Measurements from ENCODE around the gene AGBL4. TPM values are rescaled to one million over a fixed set of nuclear protein-coding genes. Genes with fewer than 3 reads are reported as not detected.

Gene AGBL4
- total RNA-seq, 1 donor from 2014 or later, result not detected

GRCh38 chr1:48841461-48841860 lies 1182.3 kb downstream of the AGBL4 start:
- TF ChIP-seq, protein P1, sequence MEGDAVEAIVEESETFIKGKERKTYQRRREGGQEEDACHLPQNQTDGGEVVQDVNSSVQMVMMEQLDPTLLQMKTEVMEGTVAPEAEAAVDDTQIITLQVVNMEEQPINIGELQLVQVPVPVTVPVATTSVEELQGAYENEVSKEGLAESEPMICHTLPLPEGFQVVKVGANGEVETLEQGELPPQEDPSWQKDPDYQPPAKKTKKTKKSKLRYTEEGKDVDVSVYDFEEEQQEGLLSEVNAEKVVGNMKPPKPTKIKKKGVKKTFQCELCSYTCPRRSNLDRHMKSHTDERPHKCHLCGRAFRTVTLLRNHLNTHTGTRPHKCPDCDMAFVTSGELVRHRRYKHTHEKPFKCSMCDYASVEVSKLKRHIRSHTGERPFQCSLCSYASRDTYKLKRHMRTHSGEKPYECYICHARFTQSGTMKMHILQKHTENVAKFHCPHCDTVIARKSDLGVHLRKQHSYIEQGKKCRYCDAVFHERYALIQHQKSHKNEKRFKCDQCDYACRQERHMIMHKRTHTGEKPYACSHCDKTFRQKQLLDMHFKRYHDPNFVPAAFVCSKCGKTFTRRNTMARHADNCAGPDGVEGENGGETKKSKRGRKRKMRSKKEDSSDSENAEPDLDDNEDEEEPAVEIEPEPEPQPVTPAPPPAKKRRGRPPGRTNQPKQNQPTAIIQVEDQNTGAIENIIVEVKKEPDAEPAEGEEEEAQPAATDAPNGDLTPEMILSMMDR (IDR thresholded peaks at IDR 0.05), result no peak
- no peaks in the 10 kb centered on the region for H3K4me1 ChIP-seq
- H3K27me3 ChIP-seq, result peaks cover 4% of the 10 kb centered on the region
- ATAC-seq, result no peak
- no peak overlapping the region for H3K27ac ChIP-seq
- intact Hi-C loops (cut with DNase I), result no loop called here
- DNase-seq, result no peak
- H3K36me3 ChIP-seq, result no peaks in the 10 kb centered on the region
- H3K9me3 ChIP-seq, result no peaks in the 10 kb centered on the region
- no peak overlapping the region for H3K4me3 ChIP-seq

GRCh38 chr1:48831120-48831978 lies 1192.4 kb downstream of the AGBL4 start:
- no peaks in the 10 kb centered on the region for H3K9me3 ChIP-seq
- H3K4me1 ChIP-seq, result no peaks in the 10 kb centered on the region
- DNase-seq (no peak), ATAC-seq (no peak)
- intact Hi-C loops (cut with DNase I), result no loop called here
- H3K27me3 ChIP-seq, result no peaks in the 10 kb centered on the region
- no peaks in the 10 kb centered on the region for H3K36me3 ChIP-seq
- TF ChIP-seq, protein P1 (IDR thresholded peaks at IDR 0.05), result no peak
- H3K27ac ChIP-seq, result no peak overlapping the region
- no peak overlapping the region for H3K4me3 ChIP-seq

DNA sequence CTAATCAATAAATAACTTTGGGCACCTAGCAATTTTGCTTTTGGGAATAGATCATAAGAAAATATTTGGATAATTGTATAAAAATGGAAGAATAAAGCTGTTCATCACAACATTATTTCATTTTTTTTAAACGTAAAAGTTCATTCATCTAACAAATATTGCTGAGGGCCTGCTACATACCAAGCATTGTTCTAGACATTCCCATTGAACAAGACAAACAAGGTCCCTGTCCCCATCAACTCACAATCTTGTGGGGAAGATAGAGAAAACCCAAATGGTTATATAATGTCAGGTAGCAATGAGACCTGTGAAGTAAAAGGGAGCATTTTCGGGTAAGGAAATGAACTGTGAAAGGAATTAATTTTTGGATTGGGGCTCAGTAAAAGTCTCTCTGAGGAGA lies 1193.0 kb downstream of the AGBL4 start:
- H3K36me3 ChIP-seq, result no peaks in the 10 kb centered on the region
- intact Hi-C loops (cut with DNase I), result no loop called here
- H3K27me3 ChIP-seq, result no peaks in the 10 kb centered on the region
- no peaks in the 10 kb centered on the region for H3K4me1 ChIP-seq
- H3K9me3 ChIP-seq, result no peaks in the 10 kb centered on the region
- H3K4me3 ChIP-seq, result no peak overlapping the region
- TF ChIP-seq, protein P1 (IDR thresholded peaks at IDR 0.05), result no peak
- no peak for DNase-seq
- no peak for ATAC-seq
- no peak overlapping the region for H3K27ac ChIP-seq

GRCh38 chr1:48829446-48829845 lies 1194.3 kb downstream of the AGBL4 start:
- no peak overlapping the region for H3K4me3 ChIP-seq
- H3K27ac ChIP-seq, result no peak overlapping the region
- intact Hi-C loops (cut with DNase I), result no loop called here
- TF ChIP-seq, protein P1 (IDR thresholded peaks at IDR 0.05), result no peak
- DNase-seq (no peak), ATAC-seq (no peak)
- H3K27me3 ChIP-seq, result no peaks in the 10 kb centered on the region
- no peaks in the 10 kb centered on the region for H3K4me1 ChIP-seq
- no peaks in the 10 kb centered on the region for H3K9me3 ChIP-seq
- no peaks in the 10 kb centered on the region for H3K36me3 ChIP-seq

DNA sequence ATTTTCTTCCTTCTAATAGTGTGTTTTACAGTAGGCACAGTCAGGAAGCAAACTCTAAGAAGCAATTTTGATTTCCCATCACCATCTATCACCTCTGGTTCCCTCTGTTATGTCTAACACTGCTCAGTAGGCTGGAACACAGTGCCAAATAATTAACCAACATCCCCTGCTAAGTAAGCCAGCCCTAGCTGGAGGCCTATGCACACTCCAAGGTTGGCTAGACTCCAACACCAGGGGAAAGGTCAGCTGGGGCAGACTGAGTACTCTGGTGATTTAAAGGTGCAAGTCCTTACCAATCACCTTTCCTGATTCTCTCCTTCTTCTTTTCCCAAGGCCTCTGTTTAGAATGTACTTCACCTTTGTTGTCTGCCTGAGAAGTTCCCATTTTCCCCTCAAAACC lies 1200.6 kb downstream of the AGBL4 start:
- H3K27me3 ChIP-seq, result no peaks in the 10 kb centered on the region
- H3K27ac ChIP-seq, result no peak overlapping the region
- H3K36me3 ChIP-seq, result no peaks in the 10 kb centered on the region
- DNase-seq (no peak), ATAC-seq (peak; percentile 73)
- no peaks in the 10 kb centered on the region for H3K4me1 ChIP-seq
- intact Hi-C loops (cut with DNase I), result no loop called here
- no peak overlapping the region for H3K4me3 ChIP-seq
- no peaks in the 10 kb centered on the region for H3K9me3 ChIP-seq
- TF ChIP-seq, protein P1 (IDR thresholded peaks at IDR 0.05), result no peak

Data from upper lobe of right lung (tissue), 1 donor.